ENCODE results near the gene NR5A1. TPM values are rescaled to one million over a fixed set of nuclear protein-coding genes. Genes with fewer than 3 reads are reported as not detected.

Gene NR5A1
- total RNA-seq, 4 donors from 2014 or later: not detected

DNA sequence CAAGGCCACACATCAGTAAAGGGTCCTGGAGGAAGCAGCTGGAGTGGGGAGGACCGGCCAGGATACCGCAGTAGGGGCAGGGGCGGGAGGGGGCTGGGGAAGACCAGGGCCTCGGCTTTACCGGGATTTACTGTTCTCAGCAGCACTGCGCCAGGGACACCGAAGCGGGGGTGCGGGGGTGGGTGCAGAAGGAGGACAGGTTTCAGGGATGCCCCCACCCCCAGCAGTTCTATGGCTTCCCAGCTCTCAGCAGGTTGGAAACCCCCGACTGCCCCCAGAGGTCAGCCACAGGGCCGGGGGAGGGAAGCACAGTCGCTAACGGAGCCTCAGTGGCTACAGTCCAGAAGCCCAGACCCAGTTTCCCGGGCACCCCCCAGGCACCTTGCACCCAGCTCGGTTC lies 21.3 kb downstream of the NR5A1 start:
- Histone ChIP-seq H3K4me1 (no peaks in the 10 kb centered on the region), H3K27me3 (peaks cover 75% of the 10 kb centered on the region), H3K36me3 (no peaks in the 10 kb centered on the region), H3K4me3 (no peak overlapping the region), H3K27ac (no peak overlapping the region), H3K9me3 (no peaks in the 10 kb centered on the region)
- intact Hi-C loops (cut with DNase I; ENCODE audit: low total_unique reads) (no loop called here), in situ Hi-C loops (cut with MboI; ENCODE audit: low pct_ligation_motif_present in 1 of 4, low pct_unique_long_range_greater_than_20kb in 1 of 4, low sequenced_read_pairs in 3 of 4) (no loop called here)
- no peak for DNase-seq
- 68% methylated on average over 15 of the region's 15 CpGs; no CpG with 5 or more reads in 1 of the 2 donors for WGBS, 2 donors (ENCODE audit: low coverage in 1 of 2)
- no peak for TF ChIP-seq EP300 (IDR thresholded peaks at IDR 0.05; ENCODE audit: low read depth)
- TF ChIP-seq POLR2A (IDR thresholded peaks at IDR 0.05): no peak
- TF ChIP-seq, protein P1, sequence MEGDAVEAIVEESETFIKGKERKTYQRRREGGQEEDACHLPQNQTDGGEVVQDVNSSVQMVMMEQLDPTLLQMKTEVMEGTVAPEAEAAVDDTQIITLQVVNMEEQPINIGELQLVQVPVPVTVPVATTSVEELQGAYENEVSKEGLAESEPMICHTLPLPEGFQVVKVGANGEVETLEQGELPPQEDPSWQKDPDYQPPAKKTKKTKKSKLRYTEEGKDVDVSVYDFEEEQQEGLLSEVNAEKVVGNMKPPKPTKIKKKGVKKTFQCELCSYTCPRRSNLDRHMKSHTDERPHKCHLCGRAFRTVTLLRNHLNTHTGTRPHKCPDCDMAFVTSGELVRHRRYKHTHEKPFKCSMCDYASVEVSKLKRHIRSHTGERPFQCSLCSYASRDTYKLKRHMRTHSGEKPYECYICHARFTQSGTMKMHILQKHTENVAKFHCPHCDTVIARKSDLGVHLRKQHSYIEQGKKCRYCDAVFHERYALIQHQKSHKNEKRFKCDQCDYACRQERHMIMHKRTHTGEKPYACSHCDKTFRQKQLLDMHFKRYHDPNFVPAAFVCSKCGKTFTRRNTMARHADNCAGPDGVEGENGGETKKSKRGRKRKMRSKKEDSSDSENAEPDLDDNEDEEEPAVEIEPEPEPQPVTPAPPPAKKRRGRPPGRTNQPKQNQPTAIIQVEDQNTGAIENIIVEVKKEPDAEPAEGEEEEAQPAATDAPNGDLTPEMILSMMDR (IDR thresholded peaks at IDR 0.05): no peak
- TF ChIP-seq POLR2AphosphoS5 (IDR thresholded peaks at IDR 0.05): no peak

DNA sequence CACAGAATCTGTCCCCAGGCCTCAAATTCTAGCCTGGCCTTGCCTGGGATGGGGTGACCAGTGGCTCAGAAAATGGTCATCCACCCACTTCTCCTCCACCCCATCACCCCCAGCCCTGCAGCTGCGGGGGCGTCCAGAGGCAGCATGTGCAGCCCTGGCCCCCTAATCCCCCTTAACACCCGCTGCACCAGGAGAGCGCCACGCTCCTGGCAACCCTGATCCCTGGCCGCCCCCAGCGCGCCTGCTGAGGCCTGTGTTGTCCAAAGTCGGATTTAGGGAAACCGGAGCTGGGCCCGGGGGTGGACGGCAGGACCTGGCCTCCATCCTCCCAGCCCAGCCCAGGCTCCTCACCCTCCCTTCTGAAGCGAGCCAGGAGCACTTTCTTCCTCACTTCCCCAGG lies 22.0 kb downstream of the NR5A1 start:
- 78 to 80% methylated on average over 5 to 12 of the region's 13 CpGs for WGBS, 2 donors (ENCODE audit: low coverage in 1 of 2)
- Histone ChIP-seq H3K4me1 (no peaks in the 10 kb centered on the region), H3K4me3 (no peak overlapping the region), H3K9me3 (no peaks in the 10 kb centered on the region), H3K27ac (no peak overlapping the region), H3K27me3 (peaks cover 76% of the 10 kb centered on the region), H3K36me3 (no peaks in the 10 kb centered on the region)
- TF ChIP-seq, protein P1 (IDR thresholded peaks at IDR 0.05): no peak
- TF ChIP-seq POLR2A (IDR thresholded peaks at IDR 0.05) (no peak), POLR2AphosphoS5 (IDR thresholded peaks at IDR 0.05) (no peak), EP300 (IDR thresholded peaks at IDR 0.05; ENCODE audit: low read depth) (no peak)
- in situ Hi-C loops (cut with MboI; ENCODE audit: low pct_ligation_motif_present in 1 of 4, low pct_unique_long_range_greater_than_20kb in 1 of 4, low sequenced_read_pairs in 3 of 4) (no loop called here), intact Hi-C loops (cut with DNase I; ENCODE audit: low total_unique reads) (no loop called here)
- DNase-seq: no peak

DNA sequence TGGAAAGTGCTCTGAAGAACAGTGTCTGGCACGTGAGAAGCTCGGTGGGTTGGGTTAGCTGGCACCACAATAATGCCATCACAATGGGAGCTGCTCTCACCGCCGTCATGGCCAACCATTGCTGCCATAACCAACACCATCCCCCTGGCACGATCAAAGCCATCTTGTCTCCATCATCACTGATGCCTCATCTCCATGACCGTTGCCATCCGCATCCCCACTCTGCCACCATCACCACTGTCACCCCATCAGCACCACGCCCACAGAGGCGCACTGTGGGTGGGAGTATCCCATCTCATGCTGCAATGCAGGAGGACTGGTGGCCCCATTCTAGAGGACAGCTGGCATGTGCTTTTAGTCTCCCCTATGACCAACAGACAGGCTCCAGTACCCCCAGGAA lies 23.7 kb downstream of the NR5A1 start:
- intact Hi-C loops (cut with DNase I; ENCODE audit: low total_unique reads) (no loop called here), in situ Hi-C loops (cut with MboI; ENCODE audit: low pct_ligation_motif_present in 1 of 4, low pct_unique_long_range_greater_than_20kb in 1 of 4, low sequenced_read_pairs in 3 of 4) (no loop called here)
- Histone ChIP-seq H3K27me3 (peaks cover 80% of the 10 kb centered on the region), H3K27ac (no peak overlapping the region), H3K4me1 (no peaks in the 10 kb centered on the region), H3K9me3 (no peaks in the 10 kb centered on the region), H3K4me3 (no peak overlapping the region), H3K36me3 (no peaks in the 10 kb centered on the region)
- TF ChIP-seq POLR2A (IDR thresholded peaks at IDR 0.05) (no peak), EP300 (IDR thresholded peaks at IDR 0.05; ENCODE audit: low read depth) (no peak), POLR2AphosphoS5 (IDR thresholded peaks at IDR 0.05) (no peak)
- TF ChIP-seq, protein P1 (IDR thresholded peaks at IDR 0.05): no peak
- DNase-seq: no peak
- WGBS, 2 donors (ENCODE audit: low coverage in 1 of 2): 95% methylated on average over 9 of the region's 9 CpGs; no CpG with 5 or more reads in 1 of the 2 donors

GRCh38 chr9:124482431-124483031 lies 24.7 kb downstream of the NR5A1 start:
- Histone ChIP-seq H3K9me3 (no peaks in the 10 kb centered on the region), H3K27me3 (peaks cover 80% of the 10 kb centered on the region), H3K36me3 (no peaks in the 10 kb centered on the region), H3K27ac (no peak overlapping the region), H3K4me1 (peaks cover 0 to 6% (median 5%) of the 10 kb centered on the region in 4 donors), H3K4me3 (no peak overlapping the region)
- 33% methylated on average over 21 of the region's 26 CpGs; no CpG with 5 or more reads in 1 of the 2 donors for WGBS, 2 donors (ENCODE audit: low coverage in 1 of 2)
- no peak for DNase-seq
- TF ChIP-seq POLR2A (IDR thresholded peaks at IDR 0.05) (no peak), POLR2AphosphoS5 (IDR thresholded peaks at IDR 0.05) (no peak), EP300 (IDR thresholded peaks at IDR 0.05; ENCODE audit: low read depth) (no peak)
- TF ChIP-seq, protein P1 (IDR thresholded peaks at IDR 0.05): no peak
- in situ Hi-C loops (cut with MboI; ENCODE audit: low pct_ligation_motif_present in 1 of 4, low pct_unique_long_range_greater_than_20kb in 1 of 4, low sequenced_read_pairs in 3 of 4) (no loop called here), intact Hi-C loops (cut with DNase I; ENCODE audit: low total_unique reads) (no loop called here)

Data from transverse colon (tissue), 4 donors.